GM12801 (cell line): ENCODE results near the gene SFMBT2.

Source experiments
- CTCF ChIP-seq: IDR thresholded peaks from one replicate; pipeline ENCODE4 v1.5.1; 2011; ENCODE audit warnings: control low read depth; ENCODE audit not compliant: insufficient read length; ENCODE audit errors: extremely low read depth

SFMBT2 gene

GRCh38 chr10:7133958-7134357 is 276.9 kb downstream of the SFMBT2 start:
- TF ChIP-seq CTCF, result no peak

DNA sequence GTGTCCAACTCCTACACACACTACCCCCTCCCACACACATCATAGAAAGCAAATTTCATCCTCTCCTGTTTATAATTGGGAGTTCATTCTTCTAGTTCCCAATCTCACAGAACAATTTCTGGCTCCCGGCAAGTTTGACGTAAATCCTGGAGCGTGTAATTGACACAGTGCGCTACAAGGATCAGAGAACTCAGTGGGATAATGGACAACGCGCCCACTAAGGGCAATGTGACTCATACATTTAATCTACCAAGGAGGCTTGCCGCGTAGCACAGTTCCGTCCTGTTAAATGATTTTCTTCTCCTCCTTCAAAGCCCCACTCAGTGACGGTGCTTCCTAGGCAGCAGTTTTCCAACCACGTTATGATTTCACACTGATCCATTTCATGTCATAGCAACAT is 277.6 kb downstream of the SFMBT2 start:
- no peak for TF ChIP-seq CTCF

DNA sequence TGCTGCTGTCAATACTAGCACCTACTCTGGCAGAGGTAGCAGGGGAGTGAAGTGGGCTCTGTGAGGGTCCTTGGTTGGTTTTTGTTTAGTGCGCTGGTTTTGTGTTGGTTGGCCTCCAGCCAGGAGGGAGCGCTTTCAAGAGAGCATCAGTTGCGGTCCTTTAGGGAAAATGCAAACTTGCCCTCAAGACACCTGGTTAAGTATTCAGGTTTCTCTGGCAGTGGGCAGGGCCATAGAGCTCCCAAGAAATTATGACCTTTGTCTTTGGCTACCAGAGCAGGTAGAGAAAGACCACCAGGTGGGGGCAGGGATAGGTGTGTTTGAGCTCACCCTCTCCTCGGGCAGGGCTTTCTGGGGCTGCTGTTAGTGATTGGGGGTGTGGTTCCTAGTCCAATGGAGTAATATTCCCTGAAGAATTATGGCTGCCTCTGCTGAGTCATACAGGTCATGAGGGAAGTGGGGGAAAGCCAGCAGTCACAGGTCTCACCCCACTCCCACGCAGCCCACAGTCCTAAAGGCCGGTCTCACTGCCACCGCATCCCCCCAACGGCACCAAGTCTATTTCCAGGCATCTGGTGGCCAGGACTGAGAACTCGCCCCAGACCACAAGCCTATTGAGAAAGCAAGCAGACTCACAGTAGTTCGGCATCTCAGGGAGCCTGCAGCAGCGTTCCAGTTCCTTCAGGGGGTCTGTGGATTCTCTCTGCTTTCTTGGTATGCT is 280.5 kb downstream of the SFMBT2 start:
- TF ChIP-seq CTCF, result no peak

GRCh38 chr10:7123774-7124173 is 287.1 kb downstream of the SFMBT2 start:
- no peak for TF ChIP-seq CTCF

DNA sequence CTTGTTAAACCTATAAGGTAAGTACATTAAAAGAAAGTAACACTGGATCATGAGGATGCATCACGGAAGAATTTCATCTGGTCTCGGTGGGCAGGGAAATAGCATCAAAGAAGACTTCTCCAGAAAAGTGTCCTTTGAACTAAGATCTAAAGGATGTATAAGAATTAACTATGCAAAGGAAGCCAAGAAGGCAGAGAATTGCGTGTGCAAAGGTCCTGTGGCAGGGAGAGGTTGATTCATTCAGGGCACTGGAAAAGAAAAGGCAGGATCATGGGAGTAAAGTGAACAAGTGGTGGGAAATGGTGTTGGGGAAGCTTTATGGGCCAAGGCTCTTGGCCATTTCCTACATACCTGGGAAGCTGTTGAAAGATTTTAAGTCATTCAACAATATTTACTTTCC is 288.3 kb downstream of the SFMBT2 start:
- no peak for TF ChIP-seq CTCF

GRCh38 chr10:7121154-7121797 is 289.6 kb downstream of the SFMBT2 start:
- TF ChIP-seq CTCF, result no peak

GRCh38 chr10:7119325-7120015 is 291.4 kb downstream of the SFMBT2 start:
- no peak for TF ChIP-seq CTCF
